ENCODE results near the gene TFAP2E.

GRCh38 chr1:35603468-35603867 lies 30.4 kb downstream of the TFAP2E start:
- TF ChIP-seq FOXM1 (IDR thresholded peaks at IDR 0.05; ENCODE audit: borderline replicate concordance, low read depth) = no peak
- no peak for TF ChIP-seq REST (IDR thresholded peaks at IDR 0.05; ENCODE audit: low read depth)
- no peak for TF ChIP-seq USF1 (IDR thresholded peaks at IDR 0.05)
- no peak for TF ChIP-seq CREB1 (IDR thresholded peaks at IDR 0.05; ENCODE audit: low read depth)
- TF ChIP-seq RAD21 (IDR thresholded peaks at IDR 0.05; ENCODE audit: low read depth) = no peak
- no peak for TF ChIP-seq YY1 (IDR thresholded peaks at IDR 0.05; ENCODE audit: low read depth)
- no peak for TF ChIP-seq TCF12 (IDR thresholded peaks at IDR 0.05; ENCODE audit: low read depth)
- TF ChIP-seq EP300 (IDR thresholded peaks at IDR 0.05; ENCODE audit: borderline replicate concordance) = no peak
- TF ChIP-seq MAX (IDR thresholded peaks at IDR 0.05) = no peak
- no peak for TF ChIP-seq TEAD4 (IDR thresholded peaks at IDR 0.05)
- no peak for TF ChIP-seq NFIC (IDR thresholded peaks at IDR 0.05)
- no peak for TF ChIP-seq CEBPB (IDR thresholded peaks at IDR 0.05)
- no peak for TF ChIP-seq ZBTB7A (IDR thresholded peaks at IDR 0.05; ENCODE audit: low read depth)

Data from Ishikawa (cell line).